Activated T-helper 1 cell treated with anti-CD3 and anti-CD28 coated beads, Interleukin-2, amount 50 U/mL, for 16 hours (primary cell): ENCODE data around the gene ANO6.

Source experiments
- DNase-seq, 2 donors: peaks; one replicate each; pipeline ENCODE4 v3.0.0-alpha.2; 2020; ENCODE audit warnings: low read depth in 1 of 2, low spot score in 1 of 2

The ANO6 gene

GRCh38 chr12:45279931-45280830, 64.3 kb downstream of the ANO6 start:
- DNase-seq = no peak

GRCh38 chr12:45281994-45282393, 66.1 kb downstream of the ANO6 start:
- DNase-seq = no peak

- DNase-seq = no peak
Measured at GRCh38 chr12:45282411-45282810, 66.5 kb downstream of the ANO6 start.

- DNase-seq = no peak
Measured at GRCh38 chr12:45284096-45284901, 68.4 kb downstream of the ANO6 start.

- no peak for DNase-seq
Measured at GRCh38 chr12:45285717-45286116, 69.8 kb downstream of the ANO6 start.

- no peak for DNase-seq
Measured at GRCh38 chr12:45286621-45287020, 70.7 kb downstream of the ANO6 start.

- DNase-seq = no peak
Measured at GRCh38 chr12:45289245-45290215, 73.6 kb downstream of the ANO6 start.

- DNase-seq = no peak
Measured at GRCh38 chr12:45290216-45290605, 74.3 kb downstream of the ANO6 start.

GRCh38 chr12:45291518-45291917, 75.6 kb downstream of the ANO6 start:
- DNase-seq = no peak

GRCh38 chr12:45292486-45293195, 76.7 kb downstream of the ANO6 start:
- no peak for DNase-seq

GRCh38 chr12:45294906-45295305, 79.0 kb downstream of the ANO6 start:
- DNase-seq = no peak

GRCh38 chr12:45296046-45296586, 80.2 kb downstream of the ANO6 start:
- DNase-seq = no peak

GRCh38 chr12:45298047-45298446, 82.2 kb downstream of the ANO6 start:
- DNase-seq = no peak

- DNase-seq = no peak
Measured at GRCh38 chr12:45298721-45299692, 83.1 kb downstream of the ANO6 start.

GRCh38 chr12:45302621-45303369, 86.9 kb downstream of the ANO6 start:
- DNase-seq = no peak

GRCh38 chr12:45303945-45304344, 88.0 kb downstream of the ANO6 start:
- DNase-seq = no peak

- no peak for DNase-seq
Measured at GRCh38 chr12:45304514-45305178, 88.8 kb downstream of the ANO6 start.

GRCh38 chr12:45305907-45306306, 90.0 kb downstream of the ANO6 start:
- DNase-seq = no peak
